ENCODE data around the gene CLEC4M. TPM values are rescaled to one million over a fixed set of nuclear protein-coding genes. Genes with fewer than 3 reads are reported as not detected.

Gene CLEC4M
- total RNA-seq, 1 experiment from 2014 or later: not detected

DNA sequence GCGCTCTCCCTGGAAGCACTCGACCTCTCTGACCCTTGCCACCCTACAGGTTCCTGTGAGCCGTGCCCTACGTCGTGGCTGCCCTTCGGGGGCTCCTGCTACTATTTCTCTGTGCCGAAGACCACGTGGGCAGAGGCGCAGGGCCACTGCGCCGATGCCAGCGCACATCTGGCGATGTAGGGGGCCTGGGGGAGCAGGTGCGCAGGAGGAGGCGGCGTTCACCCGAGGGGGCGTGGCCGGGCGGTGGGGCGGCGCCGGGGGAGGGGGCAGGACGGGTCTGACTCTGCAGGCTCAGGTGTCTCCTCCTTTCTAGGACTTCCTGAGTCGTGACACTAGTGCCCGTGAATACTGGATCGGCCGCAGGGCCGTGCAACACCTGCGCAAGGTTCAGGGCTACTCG is 26.4 kb downstream of the CLEC4M start:
- H3K4me3 Mint-ChIP-seq: peak overlapping the region; percentile 57 to 83
- H3K9ac ChIP-seq (ENCODE audit: extremely low read depth, insufficient read length, low read length): no peak overlapping the region
- H3K27me3 Mint-ChIP-seq (ENCODE audit: low read depth): peaks cover 80% of the 10 kb centered on the region

More for the DNA sequence above, 26.4 kb downstream of the CLEC4M start:
- no peak overlapping the region for H4K8ac ChIP-seq (replicated peaks; ENCODE audit: insufficient read length, low read depth, low read length)
- H3K56ac ChIP-seq (ENCODE audit: insufficient read length, low read depth, low read length): no peak overlapping the region
- no peak overlapping the region for H3K27ac Mint-ChIP-seq
- no CpG with 5 or more reads among the region's 31 CpGs for WGBS (ENCODE audit: extremely low coverage, insufficient read length, low lambda C conversion rate)
- H3K36me3 Mint-ChIP-seq (ENCODE audit: insufficient read depth in 1 of 3, low read depth in 3 of 3): no peaks in the 10 kb centered on the region; a peak in 1 of 7 replicates
- no peak overlapping the region for H2AK5ac ChIP-seq (ENCODE audit: insufficient read length, low read length)
- H3K23me2 ChIP-seq (ENCODE audit: insufficient read length, low read depth, low read length, poor library complexity, severe bottlenecking): peaks cover 19% of the 10 kb centered on the region
- peak overlapping the region; percentile 72 for H3K4me2 ChIP-seq (ENCODE audit: insufficient read depth, insufficient read length, low read length)
- H3K79me1 ChIP-seq (ENCODE audit: insufficient read depth, low read depth, low read length, poor library complexity, severe bottlenecking): no peaks in the 10 kb centered on the region
- H2BK20ac ChIP-seq (ENCODE audit: low read depth, low read length, poor library complexity, severe bottlenecking): no peak overlapping the region
- no peaks in the 10 kb centered on the region for H3K9me3 ChIP-seq (ENCODE audit: control insufficient read depth, low read depth, low read length)
- no peaks in the 10 kb centered on the region for H4K20me1 ChIP-seq (ENCODE audit: control insufficient read depth, insufficient read depth, insufficient read length)
- H3K4me1 ChIP-seq (ENCODE audit: insufficient read depth, low read length): no peaks in the 10 kb centered on the region; the same call in 1 of the 2 replicates
- H2BK12ac ChIP-seq (ENCODE audit: insufficient read length, low read depth, low read length): no peak overlapping the region
- no peak overlapping the region for H3K14ac ChIP-seq (ENCODE audit: insufficient read depth, low read length)
- TF ChIP-seq, protein P1, sequence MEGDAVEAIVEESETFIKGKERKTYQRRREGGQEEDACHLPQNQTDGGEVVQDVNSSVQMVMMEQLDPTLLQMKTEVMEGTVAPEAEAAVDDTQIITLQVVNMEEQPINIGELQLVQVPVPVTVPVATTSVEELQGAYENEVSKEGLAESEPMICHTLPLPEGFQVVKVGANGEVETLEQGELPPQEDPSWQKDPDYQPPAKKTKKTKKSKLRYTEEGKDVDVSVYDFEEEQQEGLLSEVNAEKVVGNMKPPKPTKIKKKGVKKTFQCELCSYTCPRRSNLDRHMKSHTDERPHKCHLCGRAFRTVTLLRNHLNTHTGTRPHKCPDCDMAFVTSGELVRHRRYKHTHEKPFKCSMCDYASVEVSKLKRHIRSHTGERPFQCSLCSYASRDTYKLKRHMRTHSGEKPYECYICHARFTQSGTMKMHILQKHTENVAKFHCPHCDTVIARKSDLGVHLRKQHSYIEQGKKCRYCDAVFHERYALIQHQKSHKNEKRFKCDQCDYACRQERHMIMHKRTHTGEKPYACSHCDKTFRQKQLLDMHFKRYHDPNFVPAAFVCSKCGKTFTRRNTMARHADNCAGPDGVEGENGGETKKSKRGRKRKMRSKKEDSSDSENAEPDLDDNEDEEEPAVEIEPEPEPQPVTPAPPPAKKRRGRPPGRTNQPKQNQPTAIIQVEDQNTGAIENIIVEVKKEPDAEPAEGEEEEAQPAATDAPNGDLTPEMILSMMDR (conservative IDR thresholded peaks at IDR 0.05): no peak
- H3K79me2 ChIP-seq (ENCODE audit: insufficient read depth, low read length): no peaks in the 10 kb centered on the region
- H3K27me3 ChIP-seq (ENCODE audit: insufficient read depth, low read length): peaks cover 14% of the 10 kb centered on the region; the same call in 1 of the 2 replicates
- no peak overlapping the region for H3K23ac ChIP-seq (ENCODE audit: insufficient read length, low read depth, low read length)
- peak; percentile 91 for DNase-seq
- H3K27ac ChIP-seq (ENCODE audit: insufficient read length, low read depth, low read length): no peak overlapping the region
- no peak overlapping the region for H2BK5ac ChIP-seq (ENCODE audit: insufficient read length, low read length)
- H3T11ph ChIP-seq (ENCODE audit: low read length): no peak overlapping the region
- peaks cover 9 to 20% of the 10 kb centered on the region in 2 experiments for H3K4me1 Mint-ChIP-seq
- H2AFZ ChIP-seq (ENCODE audit: low read length): no peak overlapping the region
- H2BK15ac ChIP-seq (ENCODE audit: low read depth, low read length): no peak overlapping the region
- no peak overlapping the region for H2BK120ac ChIP-seq (ENCODE audit: low read depth, low read length, poor library complexity, severe bottlenecking)
- peaks cover 4 to 6% of the 10 kb centered on the region in 2 experiments; a peak in 3 of 5 replicates for H3K9me3 Mint-ChIP-seq
- no peak overlapping the region for H4K91ac ChIP-seq (ENCODE audit: insufficient read length, low read depth, low read length)
- H3K4ac ChIP-seq (ENCODE audit: low read depth, low read length): no peak overlapping the region
- H3K18ac ChIP-seq (ENCODE audit: insufficient read length, low read depth, low read length): no peak overlapping the region
- H4K5ac ChIP-seq (ENCODE audit: insufficient read length, low read depth, low read length): no peak overlapping the region

Measured in H9 (cell line).